ENCODE data around the gene COL6A2.

COL6A2 gene

GRCh38 chr21:46115441-46116188, 17.7 kb downstream of the COL6A2 start:
- DNase-seq = no peak

GRCh38 chr21:46116189-46116775, 18.4 kb downstream of the COL6A2 start:
- no peak for DNase-seq

DNA sequence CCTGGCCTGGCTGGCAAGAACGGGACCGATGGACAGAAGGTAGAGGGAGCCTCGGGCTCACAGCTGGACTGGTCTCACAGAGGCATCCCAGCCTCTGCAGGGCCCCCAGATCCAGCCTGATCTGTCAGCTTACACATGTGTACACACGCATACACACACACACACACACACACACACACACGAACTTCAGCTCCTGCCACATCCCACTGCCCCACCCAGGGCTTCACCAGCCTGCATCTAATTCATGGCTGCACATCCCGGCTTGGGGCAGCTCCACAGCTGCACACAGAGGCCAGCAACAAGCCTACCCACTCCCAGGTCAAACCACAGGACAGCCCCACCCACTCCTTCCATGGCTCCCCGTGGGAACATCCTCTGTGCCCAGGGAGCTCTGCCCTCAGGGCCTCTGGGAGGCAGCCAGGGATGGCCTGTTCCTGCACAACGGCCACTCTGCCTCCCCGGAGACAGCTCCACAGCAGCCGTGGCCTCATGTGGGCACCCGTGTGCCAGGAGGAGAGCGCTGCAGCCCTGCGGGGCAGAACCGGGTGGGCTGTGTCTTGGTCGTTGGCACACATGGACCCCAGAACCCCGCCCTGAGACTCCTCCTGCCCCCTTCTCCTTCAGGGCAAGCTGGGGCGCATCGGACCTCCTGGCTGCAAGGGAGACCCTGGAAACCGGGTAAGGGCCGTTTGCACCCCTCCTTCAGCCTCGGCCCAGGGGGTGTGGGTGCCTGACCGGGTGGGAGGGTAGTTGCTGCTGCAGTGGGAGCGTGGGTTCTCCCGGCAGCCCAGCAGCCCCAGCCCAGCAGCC, 19.1 kb downstream of the COL6A2 start:
- DNase-seq = no peak

- DNase-seq = no peak
These were observed 19.8 kb downstream of the COL6A2 start for GRCh38 chr21:46117586-46118315.

- DNase-seq = no peak
These were observed 20.6 kb downstream of the COL6A2 start for GRCh38 chr21:46118316-46119143.

DNA sequence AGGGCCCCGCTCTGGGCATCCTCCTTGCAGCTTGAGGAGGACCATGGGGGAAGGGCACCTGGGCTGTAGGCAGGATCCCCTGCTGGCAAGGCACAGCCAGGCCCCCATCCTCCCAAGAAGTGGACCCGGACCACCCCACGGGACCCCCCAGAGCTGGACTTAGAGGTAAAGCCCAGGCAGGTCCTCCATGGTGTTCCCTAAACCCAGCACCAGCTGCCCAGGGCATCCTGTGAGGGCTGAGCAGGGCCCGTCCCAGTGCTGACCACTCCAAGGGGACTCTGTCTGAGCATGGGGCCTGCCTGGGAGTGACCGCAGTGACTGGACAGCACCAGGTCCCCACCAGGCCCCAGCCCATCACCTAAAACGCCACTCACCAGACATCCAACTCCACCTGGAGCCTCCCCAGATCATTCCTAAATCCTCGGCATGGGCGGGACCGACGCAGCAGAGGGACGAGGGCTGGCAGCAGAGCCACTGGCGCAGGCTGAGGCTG, 21.3 kb downstream of the COL6A2 start:
- DNase-seq = no peak

- no peak for DNase-seq
These were observed 21.8 kb downstream of the COL6A2 start for GRCh38 chr21:46119637-46120271.

GRCh38 chr21:46120301-46121285, 22.7 kb downstream of the COL6A2 start:
- DNase-seq = no peak

- no peak for DNase-seq
These were observed 23.6 kb downstream of the COL6A2 start for GRCh38 chr21:46121286-46122221.

DNA sequence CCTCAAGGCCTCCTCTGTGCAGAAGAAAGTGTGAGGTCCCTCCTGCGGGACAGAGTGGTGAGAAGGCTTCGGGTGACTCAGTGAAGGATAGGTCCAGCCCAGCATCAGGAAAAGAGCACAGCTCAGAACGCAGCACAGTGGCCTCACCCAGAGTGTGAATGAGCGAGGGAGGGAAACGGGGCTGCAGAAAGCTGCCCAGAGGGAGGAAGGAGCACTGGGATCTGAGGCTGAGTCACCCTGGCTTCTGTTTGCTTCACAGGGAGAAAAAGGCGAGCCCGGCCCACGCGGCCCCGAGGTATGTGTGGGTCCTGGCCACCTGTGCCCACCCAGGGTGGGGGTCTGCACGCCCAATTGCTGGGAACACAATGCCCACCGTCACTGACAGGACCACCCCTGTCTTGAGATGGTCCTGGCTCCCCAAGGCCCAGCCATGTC, 24.3 kb downstream of the COL6A2 start:
- no peak for DNase-seq

GRCh38 chr21:46122758-46123683, 25.1 kb downstream of the COL6A2 start:
- DNase-seq = no peak

- DNase-seq = no peak
These were observed 26.4 kb downstream of the COL6A2 start for GRCh38 chr21:46124083-46124925.

- DNase-seq = no peak
These were observed 27.3 kb downstream of the COL6A2 start for GRCh38 chr21:46124926-46125845.

DNA sequence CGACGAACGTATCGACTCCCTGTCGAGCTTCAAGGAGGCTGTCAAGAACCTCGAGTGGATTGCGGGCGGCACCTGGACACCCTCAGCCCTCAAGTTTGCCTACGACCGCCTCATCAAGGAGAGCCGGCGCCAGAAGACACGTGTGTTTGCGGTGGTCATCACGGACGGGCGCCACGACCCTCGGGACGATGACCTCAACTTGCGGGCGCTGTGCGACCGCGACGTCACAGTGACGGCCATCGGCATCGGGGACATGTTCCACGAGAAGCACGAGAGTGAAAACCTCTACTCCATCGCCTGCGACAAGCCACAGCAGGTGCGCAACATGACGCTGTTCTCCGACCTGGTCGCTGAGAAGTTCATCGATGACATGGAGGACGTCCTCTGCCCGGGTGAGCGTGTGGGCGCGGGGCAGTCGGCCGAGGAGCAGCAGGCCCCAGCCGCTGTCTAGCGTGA, 28.0 kb downstream of the COL6A2 start:
- no peak for DNase-seq
